HG02970 (cell line): ENCODE measurements around the gene NEB.

Experiments used
- ATAC-seq: cut with Tn5 transposase; IDR thresholded peaks from one replicate; pipeline ENCODE4 v1.9.1; 2021; ENCODE audit warnings: mild to moderate bottlenecking, moderate library complexity, moderate number of reproducible peaks; ENCODE audit not compliant: unreplicated experiment, low FRiP score

NEB gene

GRCh38 chr2:151506170-151506569 is 228.1 kb downstream of the NEB start:
- ATAC-seq: no peak

GRCh38 chr2:151498178-151498577 is 236.1 kb downstream of the NEB start:
- ATAC-seq: no peak

- ATAC-seq: no peak
Measured at GRCh38 chr2:151491496-151491895, 242.8 kb downstream of the NEB start.

GRCh38 chr2:151490276-151490675 is 244.0 kb downstream of the NEB start:
- no peak for ATAC-seq

- no peak for ATAC-seq
Measured at GRCh38 chr2:151486053-151486452, 248.2 kb downstream of the NEB start.

GRCh38 chr2:151484100-151484499 is 250.2 kb downstream of the NEB start:
- ATAC-seq: no peak

- no peak for ATAC-seq
Measured at GRCh38 chr2:151483546-151483945, 250.7 kb downstream of the NEB start.

GRCh38 chr2:151482171-151482725 is 252.0 kb downstream of the NEB start:
- ATAC-seq: no peak

GRCh38 chr2:151481744-151482143 is 252.5 kb downstream of the NEB start:
- ATAC-seq: no peak

GRCh38 chr2:151478011-151478410 is 256.3 kb downstream of the NEB start:
- ATAC-seq: no peak

- ATAC-seq: no peak
Measured at GRCh38 chr2:151476287-151476686, 258.0 kb downstream of the NEB start.

- no peak for ATAC-seq
Measured at GRCh38 chr2:151475071-151475470, 259.2 kb downstream of the NEB start.

- ATAC-seq: no peak
Measured at GRCh38 chr2:151472966-151473365, 261.3 kb downstream of the NEB start.

- no peak for ATAC-seq
Measured at GRCh38 chr2:151470556-151470955, 263.7 kb downstream of the NEB start.

GRCh38 chr2:151465771-151466170 is 268.5 kb downstream of the NEB start:
- ATAC-seq: no peak

- no peak for ATAC-seq
Measured at GRCh38 chr2:151459358-151459757, 274.9 kb downstream of the NEB start.

- ATAC-seq: no peak
Measured at GRCh38 chr2:151439127-151439526, 295.1 kb downstream of the NEB start.

- no peak for ATAC-seq
Measured at GRCh38 chr2:151438506-151438905, 295.8 kb downstream of the NEB start.

- no peak for ATAC-seq
Measured at GRCh38 chr2:151437630-151438029, 296.6 kb downstream of the NEB start.
